ENCODE measurements around the gene CHD2.

GRCh38 chr15:93058128-93058527 lies 158.0 kb downstream of the CHD2 start:
- TF ChIP-seq CTCF (IDR thresholded peaks at IDR 0.05) (no peak), SP1 (CRISPR knock-in tag; conservative IDR thresholded peaks at IDR 0.05) (no peak), GABPB1 (CRISPR knock-in tag; IDR thresholded peaks at IDR 0.05) (no peak), ZNF263 (CRISPR knock-in tag; IDR thresholded peaks at IDR 0.05; ENCODE audit: low read depth) (no peak), CREB1 (CRISPR knock-in tag; IDR thresholded peaks at IDR 0.05) (no peak), ATF1 (CRISPR knock-in tag; IDR thresholded peaks at IDR 0.05) (no peak), ZBTB21 (CRISPR knock-in tag; IDR thresholded peaks at IDR 0.05; ENCODE audit: borderline replicate concordance) (no peak)

Data from WTC11 (cell line).